ENCODE measurements around the gene RFX3.
"Not testable (repeated sequence)": the region's sequence is repeated elsewhere in the genome, so short reads cannot be mapped to it uniquely, and the experiment has no call there.

RFX3 gene

GRCh38 chr9:3308609-3309008 lies 217.2 kb downstream of the RFX3 start:
- no peak overlapping the region for H3K4me3 ChIP-seq (ENCODE audit: low read length)
- no peak for TF ChIP-seq ZNF274 (IDR thresholded peaks at IDR 0.05; ENCODE audit: low read depth, low read length)

- H3K4me3 ChIP-seq (ENCODE audit: low read length) = not testable (repeated sequence)
Observed at GRCh38 chr9:3304388-3304787, 221.4 kb downstream of the RFX3 start.

GRCh38 chr9:3299872-3300271 lies 225.9 kb downstream of the RFX3 start:
- no peak overlapping the region for H3K4me3 ChIP-seq (ENCODE audit: low read length)
- no peak for TF ChIP-seq ZNF274 (IDR thresholded peaks at IDR 0.05; ENCODE audit: low read depth, low read length)

- no peak for TF ChIP-seq ZNF274 (IDR thresholded peaks at IDR 0.05; ENCODE audit: low read depth, low read length)
- H3K4me3 ChIP-seq (ENCODE audit: low read length) = no peak overlapping the region
Observed at GRCh38 chr9:3296536-3296935, 229.3 kb downstream of the RFX3 start.

GRCh38 chr9:3292311-3292710 lies 233.5 kb downstream of the RFX3 start:
- no peak for TF ChIP-seq ZNF274 (IDR thresholded peaks at IDR 0.05; ENCODE audit: low read depth, low read length)
- no peak overlapping the region for H3K4me3 ChIP-seq (ENCODE audit: low read length)

GRCh38 chr9:3290231-3290840 lies 235.5 kb downstream of the RFX3 start:
- TF ChIP-seq ZNF274 (IDR thresholded peaks at IDR 0.05; ENCODE audit: low read depth, low read length) = no peak
- H3K4me3 ChIP-seq (ENCODE audit: low read length) = no peak overlapping the region

GRCh38 chr9:3288686-3289085 lies 237.1 kb downstream of the RFX3 start:
- TF ChIP-seq ZNF274 (IDR thresholded peaks at IDR 0.05; ENCODE audit: low read depth, low read length) = no peak
- no peak overlapping the region for H3K4me3 ChIP-seq (ENCODE audit: low read length)

- no peak overlapping the region for H3K4me3 ChIP-seq (ENCODE audit: low read length)
- TF ChIP-seq ZNF274 (IDR thresholded peaks at IDR 0.05; ENCODE audit: low read depth, low read length) = no peak
Observed at GRCh38 chr9:3285365-3286161, 240.2 kb downstream of the RFX3 start.

GRCh38 chr9:3282365-3282764 lies 243.4 kb downstream of the RFX3 start:
- TF ChIP-seq ZNF274 (IDR thresholded peaks at IDR 0.05; ENCODE audit: low read depth, low read length) = no peak
- no peak overlapping the region for H3K4me3 ChIP-seq (ENCODE audit: low read length)

GRCh38 chr9:3281399-3281798 lies 244.4 kb downstream of the RFX3 start:
- H3K4me3 ChIP-seq (ENCODE audit: low read length) = no peak overlapping the region
- TF ChIP-seq ZNF274 (IDR thresholded peaks at IDR 0.05; ENCODE audit: low read depth, low read length) = no peak

GRCh38 chr9:3277200-3277599 lies 248.6 kb downstream of the RFX3 start:
- no peak for TF ChIP-seq ZNF274 (IDR thresholded peaks at IDR 0.05; ENCODE audit: low read depth, low read length)
- H3K4me3 ChIP-seq (ENCODE audit: low read length) = no peak overlapping the region

- no peak overlapping the region for H3K4me3 ChIP-seq (ENCODE audit: low read length)
- TF ChIP-seq ZNF274 (IDR thresholded peaks at IDR 0.05; ENCODE audit: low read depth, low read length) = no peak
Observed at GRCh38 chr9:3271581-3271980, 254.2 kb downstream of the RFX3 start.

GRCh38 chr9:3271157-3271556 lies 254.6 kb downstream of the RFX3 start:
- no peak for TF ChIP-seq ZNF274 (IDR thresholded peaks at IDR 0.05; ENCODE audit: low read depth, low read length)
- H3K4me3 ChIP-seq (ENCODE audit: low read length) = no peak overlapping the region

- H3K4me3 ChIP-seq (ENCODE audit: low read length) = no peak overlapping the region
- TF ChIP-seq ZNF274 (IDR thresholded peaks at IDR 0.05; ENCODE audit: low read depth, low read length) = no peak
Observed at GRCh38 chr9:3268223-3268622, 257.6 kb downstream of the RFX3 start.

GRCh38 chr9:3263698-3264097 lies 262.1 kb downstream of the RFX3 start:
- no peak overlapping the region for H3K4me3 ChIP-seq (ENCODE audit: low read length)
- TF ChIP-seq ZNF274 (IDR thresholded peaks at IDR 0.05; ENCODE audit: low read depth, low read length) = no peak

Measured in GM08714 (cell line).